IPS DF 6.9 (cell line): ENCODE results near the gene TASP1.

Experiments used
- DNase-seq: peaks from one replicate; pipeline ENCODE4 v3.0.0-alpha.2; 2013; ENCODE audit warnings: low read depth, low spot score
- H3K27ac ChIP-seq: one replicate; pipeline ENCODE4 v1.5.1; 2013; ENCODE audit warnings: low read length, control low read depth
- H3K27me3 ChIP-seq: 2 replicates; pipeline ENCODE4 v1.6.1; 2013; ENCODE audit warnings: mild to moderate bottlenecking, low read length; ENCODE audit not compliant: control insufficient read depth, insufficient read depth
- H3K36me3 ChIP-seq: 2 replicates; pipeline ENCODE4 v1.6.1; 2013; ENCODE audit warnings: low read length; ENCODE audit not compliant: control insufficient read depth, insufficient read depth
- H3K4me1 ChIP-seq: 2 replicates; pipeline ENCODE4 v1.6.1; 2013; ENCODE audit warnings: low read length; ENCODE audit not compliant: control insufficient read depth, insufficient read depth
- H3K4me3 ChIP-seq: 2 replicates; pipeline ENCODE4 v1.5.1; 2013; ENCODE audit warnings: mild to moderate bottlenecking, low read length
- H3K9me3 ChIP-seq: 2 replicates; pipeline ENCODE4 v1.6.1; 2013; ENCODE audit warnings: low read length, inconsistent platforms; ENCODE audit not compliant: control insufficient read depth, insufficient read depth
- WGBS: extraction: QIAGEN DNeasy Blood & Tissue Kit; methylation state at CpG from one replicate; pipeline ENCODE4 v1.1.7; 2013; ENCODE audit warnings: mixed read lengths, missing lambda C conversion rate; ENCODE audit not compliant: insufficient read length, insufficient coverage; 5-methylcytosine and 5-hydroxymethylcytosine counted together

TASP1 gene, protein sequence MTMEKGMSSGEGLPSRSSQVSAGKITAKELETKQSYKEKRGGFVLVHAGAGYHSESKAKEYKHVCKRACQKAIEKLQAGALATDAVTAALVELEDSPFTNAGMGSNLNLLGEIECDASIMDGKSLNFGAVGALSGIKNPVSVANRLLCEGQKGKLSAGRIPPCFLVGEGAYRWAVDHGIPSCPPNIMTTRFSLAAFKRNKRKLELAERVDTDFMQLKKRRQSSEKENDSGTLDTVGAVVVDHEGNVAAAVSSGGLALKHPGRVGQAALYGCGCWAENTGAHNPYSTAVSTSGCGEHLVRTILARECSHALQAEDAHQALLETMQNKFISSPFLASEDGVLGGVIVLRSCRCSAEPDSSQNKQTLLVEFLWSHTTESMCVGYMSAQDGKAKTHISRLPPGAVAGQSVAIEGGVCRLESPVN

DNA sequence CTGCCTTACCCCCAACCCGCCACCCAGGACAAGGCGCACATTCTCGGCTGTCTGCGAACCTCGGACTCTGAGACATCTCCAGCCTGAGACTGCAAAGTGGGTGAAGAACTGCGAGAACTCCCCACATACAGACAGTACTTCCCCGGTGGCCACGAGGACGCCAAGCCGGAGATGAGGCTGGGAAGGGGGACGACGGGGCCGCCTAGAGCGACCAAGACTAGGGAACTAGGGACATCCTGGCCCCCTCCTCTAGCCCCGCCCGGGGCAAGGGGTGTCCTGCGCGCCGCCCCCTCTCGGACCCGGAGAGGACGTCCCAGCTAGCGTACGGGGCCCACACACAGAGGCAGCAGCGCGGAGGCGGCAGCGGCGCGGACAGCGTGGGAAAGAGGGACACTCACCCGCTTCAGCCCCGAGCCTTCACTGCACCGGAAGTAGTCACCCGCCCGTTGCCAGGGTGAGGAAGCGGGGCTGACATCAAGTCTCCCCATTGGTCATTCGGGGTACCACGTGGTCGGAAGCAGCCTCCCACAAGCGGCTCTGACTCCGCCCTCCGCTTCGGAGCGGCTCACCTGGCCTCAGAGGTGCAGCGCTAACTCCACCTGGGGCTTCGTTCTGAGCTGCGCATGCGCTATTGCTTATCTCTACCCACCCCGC lies at the start of gene TASP1:
Gene TASP1, minus strand, starts transcription at position 437 of the 654 bp plus-strand sequence. CDS start 8,854 bp downstream, outside the sequence.
- peak within 1 kb of the TSS; percentile 99 for H3K4me3 ChIP-seq
- no CpG with 5 or more reads among the region's 50 CpGs for WGBS
- H3K27me3 ChIP-seq = no peaks in the 10 kb centered on the region
- no peaks in the 10 kb centered on the region for H3K36me3 ChIP-seq
- H3K27ac ChIP-seq = no peak within 1 kb of the TSS
- no peaks in the 10 kb centered on the region for H3K9me3 ChIP-seq
- H3K4me1 ChIP-seq = no peaks in the 10 kb centered on the region
- DNase-seq = peak; percentile 98

DNA sequence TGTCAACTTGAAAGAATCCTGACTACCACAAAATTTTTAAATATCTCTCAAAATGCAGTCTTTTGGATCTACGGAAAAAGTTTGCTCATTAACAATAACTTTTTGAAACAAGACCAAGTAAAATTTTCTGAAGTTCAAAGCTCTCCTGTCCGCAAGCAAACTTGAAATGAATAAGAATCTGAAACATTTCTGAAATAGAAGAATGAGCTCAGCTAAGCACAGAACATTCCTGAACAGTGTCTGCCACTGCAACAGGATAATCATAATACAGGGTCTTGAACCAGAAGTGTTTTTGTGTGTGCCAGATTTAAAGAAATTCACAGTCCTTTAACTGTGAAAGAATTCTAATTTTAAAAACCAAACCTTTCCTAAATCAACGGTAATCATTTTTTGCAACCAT lies 49.1 kb upstream of the TASP1 start:
- WGBS = no CpG with 5 or more reads among the region's 3 CpGs
- no peak for DNase-seq
- no peak overlapping the region for H3K4me3 ChIP-seq
- H3K9me3 ChIP-seq = no peaks in the 10 kb centered on the region
- H3K27me3 ChIP-seq = no peaks in the 10 kb centered on the region
- H3K27ac ChIP-seq = no peak overlapping the region
- H3K4me1 ChIP-seq = no peaks in the 10 kb centered on the region
- no peaks in the 10 kb centered on the region for H3K36me3 ChIP-seq

DNA sequence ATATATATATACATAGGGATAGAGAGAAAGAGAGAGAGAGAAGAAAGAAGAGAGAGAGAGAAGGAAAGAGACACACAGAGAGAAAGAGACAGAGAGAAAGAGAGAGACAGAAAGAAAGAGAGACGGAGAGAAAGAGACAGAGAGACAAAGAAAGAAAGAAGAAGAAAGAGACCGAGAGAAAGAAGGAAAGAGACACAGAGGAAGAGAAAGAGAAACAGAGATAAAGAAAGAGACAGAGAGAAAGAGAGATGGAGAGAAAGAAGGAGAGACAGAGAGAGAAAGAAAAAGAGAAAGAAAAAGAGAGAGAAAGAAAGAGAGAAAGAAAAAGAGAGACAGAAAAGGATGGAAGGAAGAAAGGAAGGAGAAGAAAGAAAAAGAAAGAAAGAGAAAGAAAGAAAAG lies 46.9 kb upstream of the TASP1 start:
- no CpG with 5 or more reads among the region's 2 CpGs for WGBS
- DNase-seq = no peak

DNA sequence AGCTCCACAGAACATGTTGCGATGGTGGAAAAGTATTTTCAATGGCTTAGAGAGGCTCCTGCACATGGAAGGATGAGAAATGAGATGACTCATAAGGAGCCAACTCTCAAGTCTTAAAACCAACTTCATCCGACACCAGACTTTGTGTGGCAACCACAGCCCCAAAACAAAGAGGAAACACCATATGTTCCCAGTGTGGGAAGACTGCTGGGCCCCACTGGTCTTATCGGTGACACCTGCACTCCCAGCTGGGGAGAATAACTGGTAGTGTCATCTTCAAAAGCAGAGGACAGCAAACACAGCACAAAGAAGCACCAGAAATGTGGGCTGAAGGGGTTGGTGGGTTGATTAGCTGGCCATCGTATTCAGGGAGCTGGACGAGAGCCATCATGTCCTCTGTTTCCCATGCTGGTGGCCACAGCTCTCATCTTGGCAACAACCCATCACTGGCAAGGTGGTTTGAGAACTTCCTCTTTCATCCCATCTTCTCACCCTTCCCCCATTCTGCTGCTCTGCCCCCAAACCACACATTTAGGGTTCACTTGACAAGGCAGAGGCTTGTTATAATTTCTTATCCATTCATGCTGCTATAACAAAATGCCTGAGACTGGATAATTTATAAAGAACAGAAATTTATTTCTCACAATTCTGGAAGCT lies 46.0 kb upstream of the TASP1 start:
- H3K9me3 ChIP-seq = no peaks in the 10 kb centered on the region
- no peaks in the 10 kb centered on the region for H3K36me3 ChIP-seq
- no peak overlapping the region for H3K4me3 ChIP-seq
- no peak for DNase-seq
- no CpG with 5 or more reads among the region's 5 CpGs for WGBS
- no peaks in the 10 kb centered on the region for H3K27me3 ChIP-seq
- no peak overlapping the region for H3K27ac ChIP-seq
- no peaks in the 10 kb centered on the region for H3K4me1 ChIP-seq

More for the DNA sequence above, 46.9 kb upstream of the TASP1 start:
- Histone ChIP-seq H3K4me1 (no peaks in the 10 kb centered on the region), H3K36me3 (no peaks in the 10 kb centered on the region), H3K9me3 (no peaks in the 10 kb centered on the region), H3K27me3 (no peaks in the 10 kb centered on the region), H3K4me3 (no peak overlapping the region), H3K27ac (no peak overlapping the region)

DNA sequence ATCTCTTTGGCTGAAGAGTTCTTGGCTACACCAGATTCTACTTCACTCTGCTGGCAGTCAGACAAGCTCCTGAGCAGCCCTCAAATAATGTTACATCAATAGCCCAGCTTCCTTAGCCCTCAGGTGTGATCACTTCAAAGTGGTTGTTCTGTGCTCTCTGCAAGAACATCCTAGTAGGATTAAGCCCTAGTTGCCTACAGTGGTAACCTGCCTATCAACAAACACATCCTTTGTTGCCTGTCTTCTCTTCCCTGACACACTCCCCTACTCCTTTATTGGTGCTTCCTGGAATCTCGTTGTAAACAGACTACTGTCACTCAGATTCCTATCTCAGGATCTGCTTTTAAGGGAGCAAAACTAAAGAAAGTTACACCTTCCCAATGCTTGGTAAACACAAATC lies 45.1 kb upstream of the TASP1 start:
- no peak overlapping the region for H3K27ac ChIP-seq
- H3K4me1 ChIP-seq = no peaks in the 10 kb centered on the region
- H3K4me3 ChIP-seq = no peak overlapping the region
- H3K36me3 ChIP-seq = no peaks in the 10 kb centered on the region
- DNase-seq = no peak
- no peaks in the 10 kb centered on the region for H3K9me3 ChIP-seq
- WGBS = no CpG with 5 or more reads among the region's 1 CpG
- no peaks in the 10 kb centered on the region for H3K27me3 ChIP-seq

DNA sequence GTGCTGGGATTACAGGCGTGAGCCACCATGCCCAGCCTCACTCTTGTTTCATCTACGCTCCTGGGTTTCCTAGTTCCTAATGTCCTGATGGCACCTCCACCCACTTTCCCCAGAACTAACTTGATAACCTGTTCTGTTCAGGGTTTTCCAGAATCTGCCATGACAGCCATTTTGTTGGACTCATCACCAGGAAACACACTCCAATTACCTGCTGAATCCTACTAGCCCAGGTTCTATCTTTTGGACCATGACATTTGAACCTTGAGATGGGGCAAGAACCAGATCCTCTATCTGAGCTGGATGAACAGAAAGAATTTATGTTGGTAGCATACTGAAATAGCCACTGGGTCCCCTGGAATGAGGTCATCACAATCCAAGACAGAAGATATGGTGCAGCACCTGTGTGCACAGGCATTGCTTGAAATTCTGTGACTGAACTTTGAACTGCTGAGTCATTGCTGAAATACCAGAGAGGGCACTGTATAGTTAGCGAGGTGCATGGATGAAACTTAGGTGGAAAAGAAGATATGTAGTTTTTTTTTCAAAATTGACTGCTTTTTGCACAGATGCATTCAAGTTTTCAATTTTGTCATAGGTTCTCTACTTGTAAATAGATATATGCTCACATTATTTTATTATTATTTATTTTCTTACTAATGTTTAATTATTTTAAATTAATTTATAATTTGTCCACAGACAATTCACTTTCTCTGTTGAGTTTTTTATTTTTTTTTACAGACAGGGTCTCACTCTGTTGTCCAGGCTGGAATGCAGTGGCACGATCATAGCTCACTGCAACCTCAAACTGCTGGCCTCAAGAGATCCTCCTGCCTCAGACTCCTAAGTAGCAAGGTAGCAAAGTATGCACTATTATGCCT lies 42.8 kb upstream of the TASP1 start:
- WGBS = no CpG with 5 or more reads among the region's 4 CpGs
- DNase-seq = no peak
- H3K4me3 ChIP-seq = no peak overlapping the region
- H3K27ac ChIP-seq = no peak overlapping the region
- H3K4me1 ChIP-seq = no peaks in the 10 kb centered on the region
- no peaks in the 10 kb centered on the region for H3K9me3 ChIP-seq
- no peaks in the 10 kb centered on the region for H3K27me3 ChIP-seq
- H3K36me3 ChIP-seq = no peaks in the 10 kb centered on the region

DNA sequence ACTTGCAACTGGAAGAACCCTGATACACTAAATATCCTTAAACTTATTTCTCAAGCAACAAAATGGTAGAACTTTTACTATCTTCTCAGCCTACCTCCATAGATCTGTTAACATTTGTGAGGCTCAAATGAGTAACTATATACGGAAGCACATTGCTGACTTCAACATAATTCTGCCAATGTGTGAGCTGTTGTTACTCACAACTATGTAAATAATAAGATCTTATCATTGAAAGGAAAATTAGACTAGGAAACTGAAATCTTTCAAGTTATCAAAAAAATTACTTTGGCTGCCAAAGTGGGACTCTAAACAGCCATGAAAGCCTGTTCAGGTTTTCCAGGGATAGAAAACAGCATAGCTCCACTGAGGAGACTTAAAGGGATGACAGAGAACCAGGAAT lies 40.2 kb upstream of the TASP1 start:
- H3K4me3 ChIP-seq = no peak overlapping the region
- H3K36me3 ChIP-seq = no peaks in the 10 kb centered on the region

DNA sequence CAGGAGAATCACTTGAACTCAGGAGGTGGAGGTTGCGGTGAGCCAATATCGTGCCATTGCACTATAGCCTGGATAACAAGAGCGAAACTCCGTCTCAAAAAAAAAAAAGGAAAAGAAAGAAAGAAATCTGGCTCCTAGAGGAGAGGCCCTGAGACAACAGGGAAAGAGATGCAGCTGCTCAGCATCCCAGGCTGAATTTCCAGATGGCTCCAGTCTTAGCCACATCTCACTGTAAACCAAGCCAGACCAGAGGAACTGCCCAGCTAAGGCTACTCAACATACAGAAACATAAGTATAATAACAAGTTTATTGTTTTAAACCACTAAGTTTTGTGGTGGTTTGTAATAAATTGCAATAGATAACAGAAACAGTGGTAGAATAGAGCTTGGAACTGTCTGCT lies 38.5 kb upstream of the TASP1 start:
- H3K27me3 ChIP-seq = no peaks in the 10 kb centered on the region
- H3K9me3 ChIP-seq = no peaks in the 10 kb centered on the region
- no CpG with 5 or more reads among the region's 4 CpGs for WGBS
- H3K4me3 ChIP-seq = no peak overlapping the region
- H3K4me1 ChIP-seq = no peaks in the 10 kb centered on the region
- DNase-seq = no peak
- no peaks in the 10 kb centered on the region for H3K36me3 ChIP-seq
- H3K27ac ChIP-seq = no peak overlapping the region

More for the DNA sequence above, 40.2 kb upstream of the TASP1 start:
- no CpG with 5 or more reads among the region's 1 CpG for WGBS
- Histone ChIP-seq H3K27me3 (no peaks in the 10 kb centered on the region), H3K4me1 (no peaks in the 10 kb centered on the region), H3K9me3 (no peaks in the 10 kb centered on the region), H3K27ac (no peak overlapping the region)
- DNase-seq = no peak

DNA sequence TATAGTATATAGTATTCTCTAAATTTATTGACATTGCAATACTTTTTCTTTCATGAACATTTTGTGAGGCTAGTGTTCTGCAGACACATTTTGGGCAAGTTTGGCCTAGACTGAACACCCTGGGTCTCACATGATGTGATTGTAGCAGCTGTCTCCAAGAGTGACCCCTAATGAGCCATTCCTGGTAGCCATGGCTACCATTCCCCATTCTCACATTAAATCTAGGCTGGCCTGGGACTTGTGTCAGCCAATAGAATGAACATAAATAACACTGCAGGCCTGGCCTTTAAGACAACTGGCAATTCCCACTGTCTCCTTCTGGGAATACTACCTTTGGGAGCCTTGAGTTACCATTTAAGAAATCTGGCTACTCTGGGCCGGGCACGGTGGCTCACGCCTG lies 38.0 kb upstream of the TASP1 start:
- H3K27ac ChIP-seq = no peak overlapping the region
- no peaks in the 10 kb centered on the region for H3K27me3 ChIP-seq
- WGBS = no CpG with 5 or more reads among the region's 3 CpGs

DNA sequence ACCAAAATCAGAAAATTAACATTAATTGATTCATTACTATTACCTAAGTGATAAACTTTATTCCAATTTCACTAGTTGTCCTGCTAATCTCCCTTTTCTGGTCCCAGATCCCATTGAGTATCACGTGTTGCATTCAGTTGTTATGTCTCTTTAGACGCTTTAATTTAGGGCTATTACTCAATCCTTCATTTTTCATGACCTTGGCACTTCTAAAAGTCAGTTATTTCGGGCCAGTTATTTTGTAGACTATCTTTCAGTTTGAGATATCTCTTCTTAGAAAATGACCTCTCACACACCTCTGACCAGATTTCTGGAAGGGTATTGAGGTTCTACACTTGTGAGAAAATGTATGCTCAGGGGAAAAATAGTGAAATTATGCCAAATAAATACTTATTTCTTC lies 34.0 kb upstream of the TASP1 start:
- H3K9me3 ChIP-seq = no peaks in the 10 kb centered on the region
- no peaks in the 10 kb centered on the region for H3K27me3 ChIP-seq
- DNase-seq = no peak

More for the DNA sequence above, 38.0 kb upstream of the TASP1 start:
- H3K4me3 ChIP-seq = no peak overlapping the region
- no peak for DNase-seq
- no peaks in the 10 kb centered on the region for H3K9me3 ChIP-seq
- H3K36me3 ChIP-seq = no peaks in the 10 kb centered on the region
- no peaks in the 10 kb centered on the region for H3K4me1 ChIP-seq

More for the DNA sequence above, 34.0 kb upstream of the TASP1 start:
- Histone ChIP-seq H3K27ac (no peak overlapping the region), H3K4me3 (no peak overlapping the region), H3K36me3 (no peaks in the 10 kb centered on the region), H3K4me1 (no peaks in the 10 kb centered on the region)
- WGBS = no CpG with 5 or more reads among the region's 3 CpGs
